Fibroblast of pulmonary artery (primary cell): ENCODE results near the gene C10orf67.

Experiments
- DNase-seq: peaks from one replicate; pipeline ENCODE4 v3.0.0-alpha.2; 2010; ENCODE audit warnings: low read depth
- H3K4me3 ChIP-seq: replicated peaks from 2 replicates; pipeline ENCODE4 v1.5.1; 2011; ENCODE audit warnings: low read depth, mild to moderate bottlenecking, control low read depth, low read length, moderate library complexity
- TF ChIP-seq, protein P1 (sequence below): IDR thresholded peaks from 2 replicates; pipeline ENCODE4 v1.5.1; 2011; ENCODE audit warnings: mild to moderate bottlenecking, control low read depth, low read length, inconsistent platforms; ENCODE audit errors: missing control alignments

C10orf67 gene

DNA sequence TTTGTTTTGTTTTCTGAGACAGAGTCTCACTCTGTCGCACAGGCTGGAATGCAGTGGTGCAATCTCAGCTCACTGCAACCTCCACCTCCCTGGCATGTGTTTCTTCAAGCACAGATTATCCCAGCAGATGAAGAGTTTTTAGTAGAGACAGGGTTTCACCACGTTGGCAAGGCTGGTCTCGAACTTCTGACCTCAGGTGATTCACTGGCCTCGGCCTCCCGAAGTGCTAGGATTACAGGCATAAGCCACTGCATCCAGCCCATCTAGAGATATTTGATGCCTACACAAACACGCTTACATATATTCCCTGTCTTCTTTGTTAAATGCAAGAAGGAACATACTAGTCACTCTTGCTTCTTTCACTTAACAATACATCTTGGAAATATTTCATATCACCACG lies 158.4 kb downstream of the C10orf67 start:
- H3K4me3 ChIP-seq = no peak overlapping the region
- DNase-seq = no peak
- TF ChIP-seq, protein P1, sequence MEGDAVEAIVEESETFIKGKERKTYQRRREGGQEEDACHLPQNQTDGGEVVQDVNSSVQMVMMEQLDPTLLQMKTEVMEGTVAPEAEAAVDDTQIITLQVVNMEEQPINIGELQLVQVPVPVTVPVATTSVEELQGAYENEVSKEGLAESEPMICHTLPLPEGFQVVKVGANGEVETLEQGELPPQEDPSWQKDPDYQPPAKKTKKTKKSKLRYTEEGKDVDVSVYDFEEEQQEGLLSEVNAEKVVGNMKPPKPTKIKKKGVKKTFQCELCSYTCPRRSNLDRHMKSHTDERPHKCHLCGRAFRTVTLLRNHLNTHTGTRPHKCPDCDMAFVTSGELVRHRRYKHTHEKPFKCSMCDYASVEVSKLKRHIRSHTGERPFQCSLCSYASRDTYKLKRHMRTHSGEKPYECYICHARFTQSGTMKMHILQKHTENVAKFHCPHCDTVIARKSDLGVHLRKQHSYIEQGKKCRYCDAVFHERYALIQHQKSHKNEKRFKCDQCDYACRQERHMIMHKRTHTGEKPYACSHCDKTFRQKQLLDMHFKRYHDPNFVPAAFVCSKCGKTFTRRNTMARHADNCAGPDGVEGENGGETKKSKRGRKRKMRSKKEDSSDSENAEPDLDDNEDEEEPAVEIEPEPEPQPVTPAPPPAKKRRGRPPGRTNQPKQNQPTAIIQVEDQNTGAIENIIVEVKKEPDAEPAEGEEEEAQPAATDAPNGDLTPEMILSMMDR = no peak

DNA sequence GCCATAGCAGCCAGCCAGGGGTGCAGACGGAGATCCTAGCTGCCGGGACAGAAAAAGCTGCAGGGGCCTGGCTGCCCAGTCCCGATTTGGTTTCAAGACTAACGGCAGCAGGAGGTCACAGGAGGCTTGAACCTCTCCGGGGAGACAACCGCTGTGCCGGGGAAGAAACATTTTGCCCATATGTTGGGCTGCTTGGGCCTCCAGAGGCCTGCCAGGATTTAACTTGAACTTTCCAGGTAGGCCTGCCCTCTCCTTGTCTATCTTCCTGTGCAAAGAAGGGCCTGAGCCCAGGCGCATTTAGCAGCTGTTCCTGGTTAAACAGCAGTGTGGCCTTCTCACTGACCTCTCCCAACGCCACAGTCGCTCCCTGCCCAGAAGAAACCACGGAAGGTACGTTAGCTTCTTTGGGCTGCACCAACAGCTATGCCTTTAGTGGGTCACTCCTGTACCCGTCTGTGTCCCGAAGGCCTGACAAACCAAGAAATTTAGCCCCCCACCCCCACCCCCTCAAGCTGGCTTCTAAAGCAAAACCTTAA lies 169.6 kb downstream of the C10orf67 start:
- TF ChIP-seq, protein P1 = no peak
- H3K4me3 ChIP-seq = no peak overlapping the region
- no peak for DNase-seq

DNA sequence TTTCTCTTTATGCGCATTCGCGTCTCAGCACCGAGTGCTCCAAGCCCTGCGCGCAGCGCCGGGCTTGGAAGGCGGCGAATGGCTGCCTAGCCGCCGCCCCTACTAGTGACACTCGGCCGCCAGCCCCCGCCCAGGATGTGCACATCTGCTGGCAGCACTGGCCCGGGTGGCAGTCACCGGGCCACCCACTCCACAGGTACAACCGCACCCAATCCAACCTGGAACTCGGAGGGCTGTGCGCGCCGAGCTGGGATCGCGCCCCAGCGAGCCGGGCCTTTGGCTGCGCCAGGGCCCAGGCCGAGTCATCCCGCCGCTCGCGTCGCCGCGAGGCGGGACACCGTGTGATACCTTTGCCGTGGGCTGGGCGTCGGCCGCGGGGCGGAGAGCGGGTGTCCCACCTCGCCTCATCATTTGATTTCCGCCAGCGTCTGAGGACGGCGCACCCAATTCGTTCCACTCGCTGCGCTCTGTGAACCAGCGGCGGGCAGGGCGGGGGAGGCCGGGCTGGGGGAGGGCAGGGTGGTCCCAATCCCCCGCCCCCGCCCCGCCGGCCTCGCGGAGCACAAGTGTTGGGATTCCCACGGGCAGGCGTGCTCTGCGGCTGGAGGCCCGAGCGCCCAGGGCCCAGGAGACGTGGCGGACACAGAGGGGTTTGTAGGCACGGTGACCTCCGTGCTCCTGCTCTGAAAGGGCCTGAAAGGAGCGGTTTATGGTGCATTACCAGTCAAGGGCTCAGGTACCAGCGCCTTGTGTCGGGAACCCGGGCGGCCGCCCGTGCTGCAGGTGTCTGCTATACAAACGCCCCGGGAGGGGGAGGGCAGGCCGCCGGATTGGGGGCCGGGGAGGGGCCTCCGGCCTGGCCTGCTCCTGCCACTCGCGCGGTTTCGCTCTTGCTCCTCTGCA lies 170.3 kb downstream of the C10orf67 start:
- TF ChIP-seq, protein P1 = no peak
- DNase-seq = no peak
- H3K4me3 ChIP-seq = no peak overlapping the region

DNA sequence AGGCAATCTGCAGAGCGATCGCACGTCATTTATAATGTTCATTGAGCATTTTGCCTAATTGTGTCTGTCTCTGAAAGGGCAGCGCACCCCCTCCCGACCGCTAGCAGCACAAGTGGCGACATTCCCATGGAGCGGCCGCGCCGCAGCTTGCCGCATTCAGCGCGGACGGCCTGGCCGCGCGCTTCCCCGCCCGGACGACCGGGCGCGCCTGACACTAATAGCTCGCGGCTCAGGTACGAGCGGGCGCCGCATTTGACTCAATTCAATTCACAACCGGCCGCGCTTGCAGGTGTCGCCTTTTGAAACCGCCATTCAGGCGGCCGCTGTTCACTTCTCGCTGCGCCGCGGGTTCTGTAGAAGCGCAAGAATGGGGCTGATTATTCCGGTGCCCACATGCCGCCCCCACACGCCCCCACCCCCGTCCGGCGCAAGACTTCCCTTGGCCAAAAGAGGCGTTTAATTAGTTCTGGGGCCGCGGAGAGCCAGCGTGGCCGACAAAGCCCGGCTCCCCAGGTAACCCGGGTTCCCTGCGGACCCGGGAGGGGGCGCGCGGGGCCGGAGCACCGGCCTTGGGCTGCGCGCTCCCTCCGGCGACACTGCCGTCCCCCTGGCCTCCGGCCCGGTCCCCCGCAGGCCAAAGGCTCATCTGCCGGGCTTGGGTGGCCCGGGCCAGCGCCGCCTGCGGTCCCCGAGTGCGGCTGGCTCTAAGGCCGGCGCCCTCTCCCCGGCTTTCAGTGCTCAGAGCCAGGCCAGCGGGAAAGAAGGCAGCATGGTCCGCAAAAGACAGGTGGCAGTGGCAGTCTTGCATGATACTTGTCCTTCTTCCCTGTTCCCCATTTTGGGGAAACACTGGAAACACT lies 171.2 kb downstream of the C10orf67 start:
- no peak for DNase-seq
- TF ChIP-seq, protein P1 = no peak
- H3K4me3 ChIP-seq = no peak overlapping the region

DNA sequence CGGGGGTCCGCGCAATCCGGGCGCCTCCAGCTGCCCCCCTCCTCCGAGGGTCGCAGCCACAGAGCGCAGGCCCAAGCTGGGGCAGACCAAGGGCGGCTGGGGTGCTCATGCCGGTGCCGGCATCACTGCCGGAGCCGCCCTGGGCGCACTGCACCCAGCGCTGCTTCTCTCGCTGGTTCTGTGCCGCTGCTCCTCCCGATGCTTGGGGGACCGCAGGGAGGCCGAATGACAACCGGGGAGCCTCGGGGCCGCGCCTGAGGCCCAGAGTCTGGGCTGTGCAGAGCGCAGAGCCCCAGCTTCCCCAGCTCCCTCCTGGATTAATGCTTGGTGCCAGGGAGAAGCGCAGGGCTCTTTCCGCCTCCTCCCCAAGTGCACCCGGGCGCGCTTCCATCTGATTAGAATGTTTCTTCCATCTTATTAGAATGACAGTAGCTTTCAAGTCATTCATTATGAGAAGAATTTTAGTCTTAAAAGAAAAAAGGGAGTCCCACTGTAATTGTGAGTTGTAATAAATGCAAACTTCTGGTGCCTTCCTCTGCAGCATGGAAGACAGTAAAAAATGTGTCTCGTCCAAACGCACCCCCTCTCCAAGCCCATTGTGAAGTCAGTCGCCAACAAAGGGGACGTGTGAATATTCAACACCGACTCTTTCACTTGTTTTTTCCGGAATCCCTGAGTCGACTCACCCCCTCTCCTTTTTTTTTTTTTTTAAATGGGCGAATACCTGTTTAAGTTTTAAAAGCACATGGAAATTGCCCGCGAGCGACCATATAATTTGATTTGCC lies 172.0 kb downstream of the C10orf67 start:
- DNase-seq = no peak
- H3K4me3 ChIP-seq = no peak overlapping the region
- TF ChIP-seq, protein P1 = no peak

DNA sequence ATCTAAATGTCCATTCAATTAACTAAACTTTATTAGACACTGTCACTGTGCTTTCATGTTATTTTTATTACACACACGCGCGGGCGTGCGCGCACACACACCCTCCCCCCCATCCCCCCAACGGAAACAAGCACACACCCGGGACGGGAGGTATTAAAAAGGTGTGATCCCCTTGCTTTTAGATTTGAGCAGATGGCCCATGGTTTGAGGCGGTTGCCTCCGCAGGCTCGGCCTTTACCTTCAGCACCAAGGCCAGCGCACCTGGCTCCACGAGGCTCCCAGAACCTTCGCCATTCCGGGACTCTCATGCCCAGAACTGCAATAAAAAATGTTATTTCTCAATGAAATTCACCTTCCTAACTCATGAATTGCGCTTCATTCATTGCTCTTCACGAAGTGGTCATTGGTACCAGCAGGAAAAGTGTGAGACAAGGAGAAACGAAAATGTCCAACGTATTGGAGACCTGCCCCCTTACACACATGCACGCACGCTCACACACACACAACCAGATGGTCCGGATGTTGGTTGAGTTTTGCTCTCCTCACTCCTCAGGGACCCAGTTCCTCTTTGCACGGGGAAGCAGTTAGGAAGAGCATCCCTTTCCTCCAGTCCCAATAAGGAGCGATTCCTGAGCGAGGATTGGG lies 173.2 kb downstream of the C10orf67 start:
- H3K4me3 ChIP-seq = no peak overlapping the region
- TF ChIP-seq, protein P1 = no peak
- peak; percentile 60 for DNase-seq
